ENCODE results near the gene MERTK. TPM values are rescaled to one million over a fixed set of nuclear protein-coding genes. Genes with fewer than 3 reads are reported as not detected.
A peak's percentile ranks its signal among the peaks of the same experiment; 100 is the strongest.

The MERTK gene
- total and polyA plus RNA-seq, 2 donors from 2014 or later, result 9.2 to 32.2 TPM

- no peak for DNase-seq
- intact Hi-C loops (cut with DNase I), result no loop called here
- Histone ChIP-seq H3K9ac (ENCODE audit: low read length in 3 of 3) (no peak overlapping the region), H3K36me3 (ENCODE audit: control insufficient read depth in 2 of 3, insufficient read depth in 3 of 3, low read length in 3 of 3) (peaks cover 0 to 24% (median 4%) of the 10 kb centered on the region in 3 donors), H3K4me1 (ENCODE audit: control insufficient read depth in 2 of 3, insufficient read depth in 2 of 3, low read depth in 1 of 3, low read length in 3 of 3) (no peaks in the 10 kb centered on the region), H3K27ac (ENCODE audit: low read depth in 2 of 2, low read length in 2 of 2) (no peak overlapping the region), H3K27me3 (ENCODE audit: control insufficient read depth, insufficient read depth, low read length) (no peaks in the 10 kb centered on the region), H3K9me3 (ENCODE audit: control insufficient read depth in 2 of 3, insufficient read depth in 1 of 3, low read length in 3 of 3) (no peaks in the 10 kb centered on the region), H3K4me3 (ENCODE audit: low read length in 3 of 3) (no peak overlapping the region)
- no peak for FAIRE-seq
- TF ChIP-seq CTCF (IDR thresholded peaks at IDR 0.05; ENCODE audit: borderline replicate concordance, extremely low read depth, insufficient read depth), result no peak
Measured at GRCh38 chr2:112023707-112024106, 125.3 kb downstream of the MERTK start.

- H3K27ac ChIP-seq (ENCODE audit: low read depth in 2 of 2, low read length in 2 of 2), result no peak overlapping the region
- FAIRE-seq, result no peak
- no peak overlapping the region for H3K9ac ChIP-seq (ENCODE audit: low read length in 3 of 3)
- TF ChIP-seq CTCF (IDR thresholded peaks at IDR 0.05; ENCODE audit: borderline replicate concordance, extremely low read depth, insufficient read depth), result no peak
- no peak for DNase-seq
- H3K4me3 ChIP-seq (ENCODE audit: low read length in 3 of 3), result no peak overlapping the region
- peaks cover 0 to 24% (median 4%) of the 10 kb centered on the region in 3 donors for H3K36me3 ChIP-seq (ENCODE audit: control insufficient read depth in 2 of 3, insufficient read depth in 3 of 3, low read length in 3 of 3)
- H3K4me1 ChIP-seq (ENCODE audit: control insufficient read depth in 2 of 3, insufficient read depth in 2 of 3, low read depth in 1 of 3, low read length in 3 of 3), result no peaks in the 10 kb centered on the region
- intact Hi-C loops (cut with DNase I), result no loop called here
- H3K27me3 ChIP-seq (ENCODE audit: control insufficient read depth, insufficient read depth, low read length), result no peaks in the 10 kb centered on the region
- H3K9me3 ChIP-seq (ENCODE audit: control insufficient read depth in 2 of 3, insufficient read depth in 1 of 3, low read length in 3 of 3), result no peaks in the 10 kb centered on the region
Measured at GRCh38 chr2:112024231-112024630, 125.8 kb downstream of the MERTK start.

GRCh38 chr2:112024896-112025491, 126.6 kb downstream of the MERTK start:
- no peak for TF ChIP-seq CTCF (IDR thresholded peaks at IDR 0.05; ENCODE audit: borderline replicate concordance, extremely low read depth, insufficient read depth)
- Histone ChIP-seq H3K4me1 (ENCODE audit: control insufficient read depth in 2 of 3, insufficient read depth in 2 of 3, low read depth in 1 of 3, low read length in 3 of 3) (no peaks in the 10 kb centered on the region), H3K9ac (ENCODE audit: low read length in 3 of 3) (no peak overlapping the region), H3K27me3 (ENCODE audit: control insufficient read depth, insufficient read depth, low read length) (no peaks in the 10 kb centered on the region), H3K36me3 (ENCODE audit: control insufficient read depth in 2 of 3, insufficient read depth in 3 of 3, low read length in 3 of 3) (peaks cover 0 to 19% (median 4%) of the 10 kb centered on the region in 3 donors), H3K9me3 (ENCODE audit: control insufficient read depth in 2 of 3, insufficient read depth in 1 of 3, low read length in 3 of 3) (no peaks in the 10 kb centered on the region), H3K4me3 (ENCODE audit: low read length in 3 of 3) (no peak overlapping the region), H3K27ac (ENCODE audit: low read depth in 2 of 2, low read length in 2 of 2) (no peak overlapping the region)
- DNase-seq (no peak), FAIRE-seq (no peak)
- intact Hi-C loops (cut with DNase I), result no loop called here

- no peak for FAIRE-seq
- no peaks in the 10 kb centered on the region for H3K9me3 ChIP-seq (ENCODE audit: control insufficient read depth in 2 of 3, insufficient read depth in 1 of 3, low read length in 3 of 3)
- H3K9ac ChIP-seq (ENCODE audit: low read length in 3 of 3), result no peak overlapping the region
Measured at GRCh38 chr2:112026509-112026908, 128.1 kb downstream of the MERTK start.

More at GRCh38 chr2:112026509-112026908, 128.1 kb downstream of the MERTK start:
- H3K4me1 ChIP-seq (ENCODE audit: control insufficient read depth in 2 of 3, insufficient read depth in 2 of 3, low read depth in 1 of 3, low read length in 3 of 3), result peaks cover 0 to under 1% (median 0%) of the 10 kb centered on the region in 3 donors
- intact Hi-C loops (cut with DNase I), result no loop called here
- DNase-seq, result peak in 1 of 5 donors; percentile 38
- no peaks in the 10 kb centered on the region for H3K27me3 ChIP-seq (ENCODE audit: control insufficient read depth, insufficient read depth, low read length)
- no peak for TF ChIP-seq CTCF (IDR thresholded peaks at IDR 0.05; ENCODE audit: borderline replicate concordance, extremely low read depth, insufficient read depth)
- no peak overlapping the region for H3K27ac ChIP-seq (ENCODE audit: low read depth in 2 of 2, low read length in 2 of 2)
- peaks cover 0 to 19% (median 4%) of the 10 kb centered on the region in 3 donors for H3K36me3 ChIP-seq (ENCODE audit: control insufficient read depth in 2 of 3, insufficient read depth in 3 of 3, low read length in 3 of 3)
- H3K4me3 ChIP-seq (ENCODE audit: low read length in 3 of 3), result no peak overlapping the region

All from kidney (tissue), 14 donors.